Measurements from ENCODE around the gene SH2D6. TPM values are rescaled to one million over a fixed set of nuclear protein-coding genes. Genes with fewer than 3 reads are reported as not detected.

Gene SH2D6
- total and polyA plus RNA-seq, 8 donors: 0.70 to 28.1 (median 3.6) TPM

DNA sequence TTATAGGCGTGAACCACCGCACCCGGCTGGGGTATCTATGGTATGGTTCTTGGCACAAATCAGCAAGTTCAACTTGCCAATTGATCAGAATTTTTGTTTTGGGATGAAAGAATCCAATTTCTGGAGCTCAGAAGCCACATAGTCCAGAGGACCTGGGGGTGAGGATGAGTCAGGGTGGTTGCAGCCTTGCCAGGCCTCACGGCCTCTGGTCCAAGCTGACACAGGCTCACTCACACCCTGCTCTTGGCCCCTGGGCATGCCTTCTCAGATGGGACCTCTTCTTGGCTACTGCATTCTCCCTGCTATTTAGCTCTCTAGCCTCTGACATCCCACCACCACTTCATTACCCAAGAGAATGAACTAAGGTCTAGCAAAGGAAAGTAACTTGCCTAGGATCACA lies 24.7 kb upstream of the SH2D6 start:
- ATAC-seq (no peak), DNase-seq (no peak), FAIRE-seq (no peak)
- TF ChIP-seq, protein P1, sequence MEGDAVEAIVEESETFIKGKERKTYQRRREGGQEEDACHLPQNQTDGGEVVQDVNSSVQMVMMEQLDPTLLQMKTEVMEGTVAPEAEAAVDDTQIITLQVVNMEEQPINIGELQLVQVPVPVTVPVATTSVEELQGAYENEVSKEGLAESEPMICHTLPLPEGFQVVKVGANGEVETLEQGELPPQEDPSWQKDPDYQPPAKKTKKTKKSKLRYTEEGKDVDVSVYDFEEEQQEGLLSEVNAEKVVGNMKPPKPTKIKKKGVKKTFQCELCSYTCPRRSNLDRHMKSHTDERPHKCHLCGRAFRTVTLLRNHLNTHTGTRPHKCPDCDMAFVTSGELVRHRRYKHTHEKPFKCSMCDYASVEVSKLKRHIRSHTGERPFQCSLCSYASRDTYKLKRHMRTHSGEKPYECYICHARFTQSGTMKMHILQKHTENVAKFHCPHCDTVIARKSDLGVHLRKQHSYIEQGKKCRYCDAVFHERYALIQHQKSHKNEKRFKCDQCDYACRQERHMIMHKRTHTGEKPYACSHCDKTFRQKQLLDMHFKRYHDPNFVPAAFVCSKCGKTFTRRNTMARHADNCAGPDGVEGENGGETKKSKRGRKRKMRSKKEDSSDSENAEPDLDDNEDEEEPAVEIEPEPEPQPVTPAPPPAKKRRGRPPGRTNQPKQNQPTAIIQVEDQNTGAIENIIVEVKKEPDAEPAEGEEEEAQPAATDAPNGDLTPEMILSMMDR (IDR thresholded peaks at IDR 0.05): no peak
- no peak overlapping the region for H3K4me3 ChIP-seq
- no peaks in the 10 kb centered on the region for H3K9me3 ChIP-seq
- no peaks in the 10 kb centered on the region for H3K27me3 ChIP-seq
- no peak overlapping the region for H3K27ac ChIP-seq
- WGBS, 2 donors: 93 to 96% methylated on average over 4 of the region's 4 CpGs
- H3K36me3 ChIP-seq: no peaks in the 10 kb centered on the region
- intact Hi-C loops (cut with DNase I): no loop called here
- peaks cover 0 to 14% (median 5%) of the 10 kb centered on the region in 3 donors for H3K4me1 ChIP-seq

- DNase-seq (no peak), ATAC-seq (no peak), FAIRE-seq (no peak)
- no peaks in the 10 kb centered on the region for H3K27me3 ChIP-seq
- no peaks in the 10 kb centered on the region for H3K9me3 ChIP-seq
- no peak overlapping the region for H3K27ac ChIP-seq
- H3K4me3 ChIP-seq: no peak overlapping the region
- TF ChIP-seq, protein P1 (IDR thresholded peaks at IDR 0.05): no peak
- intact Hi-C loops (cut with DNase I): no loop called here
- H3K4me1 ChIP-seq: peaks cover 0 to 14% (median 5%) of the 10 kb centered on the region in 3 donors
- 86 to 93% methylated on average over 4 of the region's 4 CpGs for whole genome bisulfite sequencing, 2 donors
- no peaks in the 10 kb centered on the region for H3K36me3 ChIP-seq
Observed at GRCh38 chr2:85394261-85394681, 24.2 kb upstream of the SH2D6 start.

DNA sequence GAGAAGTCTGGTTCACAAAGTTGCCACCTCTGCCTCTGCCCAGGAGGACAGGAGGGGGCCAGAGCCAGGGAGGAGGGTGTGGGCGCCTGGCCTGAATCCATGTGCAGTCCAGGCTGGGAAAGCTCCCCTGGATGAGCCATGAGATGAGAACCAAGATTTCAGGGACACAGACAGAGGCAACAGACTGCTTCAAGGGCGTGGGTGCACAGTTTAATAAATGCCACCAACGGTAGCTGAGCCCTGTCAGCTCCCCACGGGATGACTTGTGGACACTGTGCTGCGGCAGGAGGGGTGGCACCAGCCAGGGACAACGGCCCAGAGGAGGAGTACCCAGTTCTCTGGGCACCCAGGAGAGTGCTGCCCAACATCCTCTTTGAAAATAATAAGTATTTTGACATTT lies 23.5 kb upstream of the SH2D6 start:
- DNase-seq (no peak), ATAC-seq (no peak), FAIRE-seq (no peak)
- TF ChIP-seq, protein P1 (IDR thresholded peaks at IDR 0.05): no peak
- H3K36me3 ChIP-seq: no peaks in the 10 kb centered on the region
- H3K4me1 ChIP-seq: peaks cover 0 to 14% (median 5%) of the 10 kb centered on the region in 3 donors
- 79 to 85% methylated on average over 6 of the region's 6 CpGs for WGBS, 2 donors
- H3K4me3 ChIP-seq: no peak overlapping the region
- intact Hi-C loops (cut with DNase I): no loop called here
- no peaks in the 10 kb centered on the region for H3K9me3 ChIP-seq
- H3K27ac ChIP-seq: no peak overlapping the region
- no peaks in the 10 kb centered on the region for H3K27me3 ChIP-seq

DNA sequence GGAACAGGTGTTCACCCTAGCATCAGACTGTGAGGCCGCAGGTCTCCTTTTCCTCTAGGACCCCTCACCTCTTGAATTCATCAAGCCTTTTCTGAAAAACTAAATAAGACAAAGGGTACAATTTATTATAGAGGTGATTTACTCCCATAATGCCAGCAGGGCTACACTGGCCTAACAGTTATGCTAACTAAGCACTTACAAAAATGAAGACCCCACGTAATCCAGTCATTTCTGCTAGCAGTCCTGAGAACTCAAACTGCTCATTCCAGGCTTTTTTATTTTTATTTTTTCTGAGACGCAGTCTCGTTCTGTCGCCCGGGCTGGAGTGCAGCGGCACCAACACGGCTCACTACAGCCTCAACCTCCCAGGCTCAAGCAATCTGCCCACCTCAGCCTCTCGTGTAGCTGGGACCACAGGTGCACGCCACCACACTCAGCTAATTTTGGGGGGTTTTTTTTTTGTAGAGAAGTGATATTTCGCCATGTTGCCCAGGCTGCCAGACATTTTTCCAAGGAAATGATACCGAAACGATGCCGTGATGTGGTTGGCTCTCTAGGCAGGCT lies 22.5 kb upstream of the SH2D6 start:
- FAIRE-seq (no peak), ATAC-seq (no peak), DNase-seq (no peak)
- TF ChIP-seq, protein P1 (IDR thresholded peaks at IDR 0.05): no peak
- H3K36me3 ChIP-seq: no peaks in the 10 kb centered on the region
- intact Hi-C loops (cut with DNase I): no loop called here
- no peaks in the 10 kb centered on the region for H3K9me3 ChIP-seq
- WGBS, 2 donors: 89 to 91% methylated on average over 14 of the region's 14 CpGs
- H3K27me3 ChIP-seq: no peaks in the 10 kb centered on the region
- H3K27ac ChIP-seq: peak overlapping the region; percentile 4 to 75 (median 54)
- no peak overlapping the region for H3K4me3 ChIP-seq
- H3K4me1 ChIP-seq: peaks cover 0 to 14% (median 5%) of the 10 kb centered on the region in 3 donors

All from pancreas (tissue), 10 donors.